Subcutaneous adipose tissue (tissue), 4 donors: ENCODE results near the gene PACS1. TPM values are rescaled to one million over a fixed set of nuclear protein-coding genes. Genes with fewer than 3 reads are reported as not detected.

Source experiments
- CTCF ChIP-seq: fragments of 450-650 bp; IDR thresholded peaks from one replicate; pipeline ENCODE4 v1.5.1; 2016; ENCODE audit warnings: low read depth, mild to moderate bottlenecking, control low read depth, antibody characterized with exemption, moderate library complexity
- total RNA-seq, 4 donors: library from RNA; depleted of rRNA; stranded (reverse); fragments of >200 nt; gene quantifications; one replicate each; pipeline ENCODE4 v1.1.0, GENCODE V29; 2016

PACS1 gene
- total RNA-seq, 4 donors from 2014 or later, result 38.3 to 75.7 (median 41.0) TPM

GRCh38 chr11:66233301-66233700, 163.2 kb downstream of the PACS1 start:
- TF ChIP-seq CTCF, result no peak

GRCh38 chr11:66235141-66235540, 165.1 kb downstream of the PACS1 start:
- TF ChIP-seq CTCF, result no peak

GRCh38 chr11:66237867-66238266, 167.8 kb downstream of the PACS1 start:
- TF ChIP-seq CTCF, result no peak

GRCh38 chr11:66238786-66239413, 168.8 kb downstream of the PACS1 start:
- no peak for TF ChIP-seq CTCF

GRCh38 chr11:66239511-66239910, 169.4 kb downstream of the PACS1 start:
- TF ChIP-seq CTCF, result no peak

- TF ChIP-seq CTCF, result no peak
Measured at GRCh38 chr11:66239998-66240780, 170.1 kb downstream of the PACS1 start.

GRCh38 chr11:66240781-66241136, 170.7 kb downstream of the PACS1 start:
- TF ChIP-seq CTCF, result no peak
